HCT116 (cell line): ENCODE measurements around the gene ZNF516. TPM values are rescaled to one million over a fixed set of nuclear protein-coding genes. Genes with fewer than 3 reads are reported as not detected.

Experiments used
- ATAC-seq: fragments of 200-7000 bp; cut with Tn5 transposase; 2 replicates; pipeline ENCODE4 v1.9.1; 2020; ENCODE audit warnings: mild to moderate bottlenecking, moderate library complexity
- BruUV-seq: library from RNA; stranded (reverse); fragments of 400-500 nt; replicated peaks from 2 replicates; lab custom pipeline; 2021; lab: Mats Ljungman, UMichigan
- CTCF ChIA-PET: fragments of 300-600 bp; sonication (Branson Sonifier 250); formaldehyde crosslinking; loops from one replicate; lab custom pipeline; 2021; ENCODE audit warnings: antibody characterized with exemption; lab: Charles Lee
- POLR2A ChIA-PET: fragments of 300-600, 350-600 bp; sonication (Branson Sonifier 250); formaldehyde crosslinking; loops from one replicate; lab custom pipeline; 2021; ENCODE audit warnings: antibody characterized with exemption; lab: Charles Lee
- RAD21 ChIA-PET, 2 experiments: fragments of 300-600 bp; sonication (Branson Sonifier 250); formaldehyde crosslinking; loops; one replicate each; lab custom pipeline; 2023; ENCODE audit warnings: low total read pairs in 2 of 2; ENCODE audit not compliant: uncharacterized antibody in 2 of 2, unreplicated experiment in 2 of 2, low non-redundant PET in 1 of 2; lab: Charles Lee
- DNase-seq: peaks from one replicate; pipeline ENCODE4 v3.0.0-alpha.2; 2010; ENCODE audit warnings: low read depth, low spot score
- H2AFZ ChIP-seq: fragments of 200-600 bp; shearing (Covaris generic), sonication (generic); 2 replicates; pipeline ENCODE4 v1.6.1; 2017; ENCODE audit warnings: low read depth, mixed run types, mixed read lengths, antibody characterized with exemption, low read length; ENCODE audit not compliant: poor library complexity, severe bottlenecking
- H3K27ac ChIP-seq: 2 replicates; pipeline ENCODE4 v1.5.1; 2012; ENCODE audit warnings: low read depth, low read length
- H3K27me3 ChIP-seq: fragments of 200-600 bp; sonication (generic); 2 replicates; pipeline ENCODE4 v1.6.1; 2016; ENCODE audit warnings: mixed run types, low read length, mixed read lengths; ENCODE audit not compliant: insufficient read depth
- H3K36me3 ChIP-seq, 2 experiments: fragments of 200-500 bp in 1 of 2; fragments of 200-600 bp in 1 of 2; sonication (Bioruptor generic) in 1 of 2; sonication (generic) in 1 of 2; 2 replicates each; pipeline versions ENCODE4 v1.5.1 to v1.6.1; 2014 to 2016; ENCODE audit warnings: low read length in 2 of 2, inconsistent platforms in 1 of 2, mixed read lengths in 1 of 2, mixed run types in 1 of 2; ENCODE audit not compliant: insufficient read depth in 2 of 2, control insufficient read depth in 1 of 2
- H3K4me1 ChIP-seq, 2 experiments: fragments of 200-600 bp in 1 of 2; sonication (generic) in 1 of 2; 2 replicates each; pipeline versions ENCODE4 v1.5.1 to v1.6.1; 2012 to 2017; ENCODE audit warnings: low read length in 2 of 2, inconsistent platforms in 1 of 2, mild to moderate bottlenecking in 1 of 2, mixed read lengths in 1 of 2, mixed run types in 1 of 2, moderate library complexity in 1 of 2; ENCODE audit not compliant: insufficient read depth in 2 of 2, control insufficient read depth in 1 of 2
- H3K4me2 ChIP-seq: fragments of 200-600 bp; sonication (generic); 2 replicates; pipeline ENCODE4 v1.6.1; 2017; ENCODE audit warnings: mixed run types, low read length, mixed read lengths
- H3K4me3 ChIP-seq, 2 experiments: fragments of 200-600 bp in 1 of 2; sonication (generic) in 1 of 2; replicated peaks in 1 of 2; 2 replicates each; pipeline ENCODE4 v1.5.1; 2011 to 2016; ENCODE audit warnings: low read length in 2 of 2, control low read depth in 1 of 2, low read depth in 1 of 2, mild to moderate bottlenecking in 1 of 2, mixed read lengths in 1 of 2, mixed run types in 1 of 2
- H3K79me2 ChIP-seq: fragments of 200-600 bp; sonication (generic); 2 replicates; pipeline ENCODE4 v1.6.1; 2017; ENCODE audit warnings: mild to moderate bottlenecking, mixed run types, low read length, moderate library complexity, mixed read lengths; ENCODE audit not compliant: insufficient read depth
- H3K9ac ChIP-seq: fragments of 200-600 bp; sonication (generic); 2 replicates; pipeline ENCODE4 v1.6.1; 2016; ENCODE audit warnings: low read length, mixed read lengths
- H3K9me2 ChIP-seq: fragments of 200-600 bp; sonication (generic), shearing (Covaris generic); 2 replicates; pipeline ENCODE4 v1.6.1; 2017; ENCODE audit warnings: mixed run types, mild to moderate bottlenecking, moderate library complexity; ENCODE audit not compliant: insufficient read depth
- H3K9me3 ChIP-seq, 2 experiments: fragments of 200-500 bp in 1 of 2; fragments of 200-600 bp in 1 of 2; sonication (Bioruptor generic) in 1 of 2; sonication (generic) in 1 of 2; 2 replicates each; pipeline ENCODE4 v1.6.1; 2014 to 2017; ENCODE audit warnings: low read length in 2 of 2, mixed read lengths in 2 of 2, inconsistent platforms in 1 of 2, low read depth in 1 of 2, mild to moderate bottlenecking in 1 of 2, mixed run types in 1 of 2, moderate library complexity in 1 of 2; ENCODE audit not compliant: control insufficient read depth in 1 of 2, insufficient read depth in 1 of 2
- H4K20me1 ChIP-seq: fragments of 200-600 bp; sonication (generic), shearing (Covaris generic); 2 replicates; pipeline ENCODE4 v1.6.1; 2017; ENCODE audit warnings: mixed run types, mild to moderate bottlenecking, moderate library complexity; ENCODE audit not compliant: insufficient read depth
- CEBPB ChIP-seq: IDR thresholded peaks from 2 replicates; pipeline ENCODE4 v1.6.1; 2012; ENCODE audit warnings: low read depth
- EGR1 ChIP-seq: IDR thresholded peaks from 2 replicates; pipeline ENCODE4 v1.6.1; 2012; ENCODE audit warnings: low read depth
- ELF1 ChIP-seq: IDR thresholded peaks from 2 replicates; pipeline ENCODE4 v1.6.1; 2012; ENCODE audit warnings: low read depth, borderline replicate concordance
- EZH2phosphoT487 ChIP-seq: fragments of 200-600 bp; IDR thresholded peaks from 2 replicates; pipeline ENCODE4 v1.6.1; 2018; ENCODE audit warnings: antibody characterized with exemption, borderline replicate concordance
- FOSL1 ChIP-seq: IDR thresholded peaks from 2 replicates; pipeline ENCODE4 v1.6.1; 2012; ENCODE audit warnings: low read depth
- JUND ChIP-seq: IDR thresholded peaks from 2 replicates; pipeline ENCODE4 v1.6.1; 2012
- SIN3A ChIP-seq: IDR thresholded peaks from 2 replicates; pipeline ENCODE4 v1.6.1; 2012; ENCODE audit warnings: low read depth
- SP1 ChIP-seq: IDR thresholded peaks from 2 replicates; pipeline ENCODE4 v1.6.1; 2012; ENCODE audit warnings: low read depth
- SRF ChIP-seq: IDR thresholded peaks from 2 replicates; pipeline ENCODE4 v1.6.1; 2012; ENCODE audit warnings: low read depth
- TCF7L2 ChIP-seq: IDR thresholded peaks from 2 replicates; pipeline ENCODE4 v1.7.0; 2011; ENCODE audit warnings: borderline replicate concordance, inconsistent platforms; ENCODE audit not compliant: insufficient read depth, insufficient read length; ENCODE audit errors: extremely low read depth
- YY1 ChIP-seq: IDR thresholded peaks from 2 replicates; pipeline ENCODE4 v1.6.1; 2011; ENCODE audit warnings: low read length, low read depth, moderate library complexity, mild to moderate bottlenecking; ENCODE audit not compliant: insufficient replicate concordance; ENCODE audit errors: extremely low read depth
- ZFX ChIP-seq: fragments of 450-650 bp; IDR thresholded peaks from 2 replicates; pipeline ENCODE4 v1.6.1; 2017
- ZNF274 ChIP-seq: fragments of 200-500 bp; sonication (Bioruptor generic); IDR thresholded peaks from 2 replicates; pipeline ENCODE4 v1.6.1; 2014; ENCODE audit warnings: mild to moderate bottlenecking, low read depth, low read length, inconsistent platforms
- intact Hi-C: fragments of 100-400 bp; cut with micrococcal nuclease; formaldehyde crosslinking; loops from 2 replicates; pipeline ENCODE4 v1.10.0; 2022
- total RNA-seq: library from RNA; stranded (reverse); gene quantifications from one replicate; pipeline ENCODE4 v1.2.1, GENCODE V29; 2021; ENCODE audit not compliant: unreplicated experiment
- TF ChIP-seq, protein P1 (sequence below), 3 experiments: fragments of 200-600 bp in 1 of 3; sonication (generic) in 1 of 3; IDR thresholded peaks in 2 of 3; conservative IDR thresholded peaks in 1 of 3; 2 replicates each; pipeline ENCODE4 v1.5.1; 2012 to 2017; ENCODE audit warnings: low read depth in 2 of 3, low read length in 2 of 3, antibody characterized with exemption in 1 of 3, borderline replicate concordance in 1 of 3, control low read depth in 1 of 3, mild to moderate bottlenecking in 1 of 3, mixed read lengths in 1 of 3, mixed run types in 1 of 3, moderate library complexity in 1 of 3; ENCODE audit not compliant: insufficient read depth in 1 of 3
- TF ChIP-seq, protein P2 (sequence below): IDR thresholded peaks from 2 replicates; pipeline ENCODE4 v1.6.1; 2012; ENCODE audit warnings: low read depth
- TF ChIP-seq, protein P3 (sequence below): IDR thresholded peaks from 2 replicates; pipeline ENCODE4 v1.6.1; 2012

Gene ZNF516
- total RNA-seq, 1 experiment from 2014 or later = 32.0 TPM

DNA sequence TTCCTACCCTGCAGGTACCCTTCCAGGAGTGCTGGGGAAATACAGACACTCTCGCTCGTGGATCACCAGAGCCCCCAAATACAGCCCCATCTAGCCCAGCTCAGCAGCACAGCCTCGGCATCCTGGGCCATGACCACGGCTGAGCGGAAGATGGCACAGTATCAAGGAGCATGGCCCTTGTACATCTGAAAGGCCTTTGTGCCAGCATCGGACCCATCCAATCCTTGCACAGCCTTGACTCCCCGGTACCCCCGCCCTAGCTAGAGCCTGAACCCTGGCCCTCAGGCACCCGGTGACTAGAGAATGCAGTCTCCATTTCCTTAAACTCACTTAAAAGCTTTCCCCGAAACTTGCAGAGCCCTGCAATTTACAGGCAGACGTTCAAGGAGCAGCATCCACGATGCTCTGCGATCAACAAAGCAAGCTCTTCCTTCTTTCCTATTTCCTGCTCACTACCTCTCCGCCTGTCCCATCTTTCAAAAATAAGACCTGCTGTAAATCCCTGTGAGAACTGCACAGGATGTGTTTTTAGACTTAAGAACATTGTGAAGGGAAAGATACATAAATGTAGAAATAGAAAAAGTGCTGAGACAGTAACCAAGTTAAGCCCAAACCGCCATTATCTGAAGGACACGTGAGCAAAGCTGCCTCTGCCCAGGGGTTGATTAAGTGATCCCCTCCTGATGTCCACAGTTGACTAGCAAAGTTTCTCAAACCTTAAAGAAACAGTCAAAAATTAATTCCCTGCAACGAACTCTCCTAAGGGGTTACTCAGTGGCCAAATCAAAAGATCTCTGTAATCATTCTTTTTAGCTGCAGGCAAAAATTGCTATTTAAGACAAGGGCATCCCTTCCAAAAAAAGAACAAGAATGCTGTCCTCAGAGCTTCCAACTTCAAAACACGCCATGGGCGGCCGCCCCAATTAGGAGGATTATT is 48.5 kb downstream of the ZNF516 start:
- Histone ChIP-seq H4K20me1 (no peaks in the 10 kb centered on the region), H3K4me2 (no peak overlapping the region), H3K36me3 (no peaks in the 10 kb centered on the region), H3K4me3 (no peak overlapping the region), H3K9me2 (no peaks in the 10 kb centered on the region), H3K9ac (no peak overlapping the region), H3K27ac (no peak overlapping the region), H3K79me2 (peaks cover 4% of the 10 kb centered on the region; the same call in 1 of the 2 replicates), H3K9me3 (no peaks in the 10 kb centered on the region), H3K27me3 (no peaks in the 10 kb centered on the region), H2AFZ (no peak overlapping the region), H3K4me1 (peaks cover 3 to 5% of the 10 kb centered on the region in 2 experiments; a peak in 1 of 4 replicates)
- TF ChIP-seq ZNF274 (no peak), TCF7L2 (no peak), EZH2phosphoT487 (no peak), SP1 (no peak), YY1 (no peak), EGR1 (no peak), CEBPB (no peak), ELF1 (no peak), SIN3A (no peak), JUND (no peak), ZFX (no peak), SRF (no peak), FOSL1 (no peak)
- TF ChIP-seq, protein P1, sequence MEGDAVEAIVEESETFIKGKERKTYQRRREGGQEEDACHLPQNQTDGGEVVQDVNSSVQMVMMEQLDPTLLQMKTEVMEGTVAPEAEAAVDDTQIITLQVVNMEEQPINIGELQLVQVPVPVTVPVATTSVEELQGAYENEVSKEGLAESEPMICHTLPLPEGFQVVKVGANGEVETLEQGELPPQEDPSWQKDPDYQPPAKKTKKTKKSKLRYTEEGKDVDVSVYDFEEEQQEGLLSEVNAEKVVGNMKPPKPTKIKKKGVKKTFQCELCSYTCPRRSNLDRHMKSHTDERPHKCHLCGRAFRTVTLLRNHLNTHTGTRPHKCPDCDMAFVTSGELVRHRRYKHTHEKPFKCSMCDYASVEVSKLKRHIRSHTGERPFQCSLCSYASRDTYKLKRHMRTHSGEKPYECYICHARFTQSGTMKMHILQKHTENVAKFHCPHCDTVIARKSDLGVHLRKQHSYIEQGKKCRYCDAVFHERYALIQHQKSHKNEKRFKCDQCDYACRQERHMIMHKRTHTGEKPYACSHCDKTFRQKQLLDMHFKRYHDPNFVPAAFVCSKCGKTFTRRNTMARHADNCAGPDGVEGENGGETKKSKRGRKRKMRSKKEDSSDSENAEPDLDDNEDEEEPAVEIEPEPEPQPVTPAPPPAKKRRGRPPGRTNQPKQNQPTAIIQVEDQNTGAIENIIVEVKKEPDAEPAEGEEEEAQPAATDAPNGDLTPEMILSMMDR (IDR thresholded peaks at IDR 0.05 in 2 of 3, conservative IDR thresholded peaks at IDR 0.05 in 1 of 3; ENCODE audit: borderline replicate concordance in 1 of 3, insufficient read depth in 1 of 3, low read depth in 2 of 3, low read length in 2 of 3) = no peak
- TF ChIP-seq, protein P2, sequence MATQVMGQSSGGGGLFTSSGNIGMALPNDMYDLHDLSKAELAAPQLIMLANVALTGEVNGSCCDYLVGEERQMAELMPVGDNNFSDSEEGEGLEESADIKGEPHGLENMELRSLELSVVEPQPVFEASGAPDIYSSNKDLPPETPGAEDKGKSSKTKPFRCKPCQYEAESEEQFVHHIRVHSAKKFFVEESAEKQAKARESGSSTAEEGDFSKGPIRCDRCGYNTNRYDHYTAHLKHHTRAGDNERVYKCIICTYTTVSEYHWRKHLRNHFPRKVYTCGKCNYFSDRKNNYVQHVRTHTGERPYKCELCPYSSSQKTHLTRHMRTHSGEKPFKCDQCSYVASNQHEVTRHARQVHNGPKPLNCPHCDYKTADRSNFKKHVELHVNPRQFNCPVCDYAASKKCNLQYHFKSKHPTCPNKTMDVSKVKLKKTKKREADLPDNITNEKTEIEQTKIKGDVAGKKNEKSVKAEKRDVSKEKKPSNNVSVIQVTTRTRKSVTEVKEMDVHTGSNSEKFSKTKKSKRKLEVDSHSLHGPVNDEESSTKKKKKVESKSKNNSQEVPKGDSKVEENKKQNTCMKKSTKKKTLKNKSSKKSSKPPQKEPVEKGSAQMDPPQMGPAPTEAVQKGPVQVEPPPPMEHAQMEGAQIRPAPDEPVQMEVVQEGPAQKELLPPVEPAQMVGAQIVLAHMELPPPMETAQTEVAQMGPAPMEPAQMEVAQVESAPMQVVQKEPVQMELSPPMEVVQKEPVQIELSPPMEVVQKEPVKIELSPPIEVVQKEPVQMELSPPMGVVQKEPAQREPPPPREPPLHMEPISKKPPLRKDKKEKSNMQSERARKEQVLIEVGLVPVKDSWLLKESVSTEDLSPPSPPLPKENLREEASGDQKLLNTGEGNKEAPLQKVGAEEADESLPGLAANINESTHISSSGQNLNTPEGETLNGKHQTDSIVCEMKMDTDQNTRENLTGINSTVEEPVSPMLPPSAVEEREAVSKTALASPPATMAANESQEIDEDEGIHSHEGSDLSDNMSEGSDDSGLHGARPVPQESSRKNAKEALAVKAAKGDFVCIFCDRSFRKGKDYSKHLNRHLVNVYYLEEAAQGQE = no peak
- TF ChIP-seq, protein P3, sequence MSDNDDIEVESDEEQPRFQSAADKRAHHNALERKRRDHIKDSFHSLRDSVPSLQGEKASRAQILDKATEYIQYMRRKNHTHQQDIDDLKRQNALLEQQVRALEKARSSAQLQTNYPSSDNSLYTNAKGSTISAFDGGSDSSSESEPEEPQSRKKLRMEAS = no peak
- ChIA-PET RAD21 (no interaction called here), POLR2A (no interaction called here), CTCF (no interaction called here)
- BruUV-seq = no TSS peak
- DNase-seq = no peak
- ATAC-seq = no peak
- intact Hi-C loops = no loop called here
